Ishikawa (cell line): ENCODE results near the gene RFTN1.

Experiments
- CEBPB ChIP-seq: IDR thresholded peaks from 2 replicates; pipeline ENCODE4 v1.6.1; 2012
- EGR1 ChIP-seq: IDR thresholded peaks from 2 replicates; pipeline ENCODE4 v1.6.1; 2012
- EP300 ChIP-seq: IDR thresholded peaks from 2 replicates; pipeline ENCODE4 v1.6.1; 2012; ENCODE audit warnings: borderline replicate concordance
- FOXM1 ChIP-seq: IDR thresholded peaks from 2 replicates; pipeline ENCODE4 v1.6.1; 2012; ENCODE audit warnings: low read depth, borderline replicate concordance
- MAX ChIP-seq: IDR thresholded peaks from 2 replicates; pipeline ENCODE4 v1.6.1; 2012
- NFIC ChIP-seq: IDR thresholded peaks from 2 replicates; pipeline ENCODE4 v1.6.1; 2012
- TAF1 ChIP-seq: IDR thresholded peaks from 2 replicates; pipeline ENCODE4 v1.6.1; 2012; ENCODE audit warnings: low read depth, mild to moderate bottlenecking
- YY1 ChIP-seq: IDR thresholded peaks from 2 replicates; pipeline ENCODE4 v1.6.1; 2012; ENCODE audit warnings: low read depth

GRCh38 chr3:16364323-16364722 lies 149.2 kb downstream of the RFTN1 start:
- TF ChIP-seq MAX (no peak), EGR1 (no peak), FOXM1 (no peak), EP300 (no peak), YY1 (no peak), TAF1 (no peak), NFIC (no peak), CEBPB (no peak)
